Peyer's patch (tissue), 4 donors: ENCODE measurements around the gene AGBL4.

ENCODE experiments used
- CTCF ChIP-seq, 6 experiments: fragments of 450-650 bp in 4 of 6; fragments of 200-600 bp in 2 of 6; sonication (generic) in 1 of 6; IDR thresholded peaks; one replicate each; pipeline ENCODE4 v1.5.1; 2017 to 2019; ENCODE audit warnings: antibody characterized with exemption in 6 of 6, mild to moderate bottlenecking in 3 of 6, moderate library complexity in 1 of 6
- POLR2A ChIP-seq, 2 donors: fragments of 450-650 bp; IDR thresholded peaks; one replicate each; pipeline ENCODE4 v1.5.1; 2017; ENCODE audit warnings: antibody characterized with exemption in 2 of 2, mild to moderate bottlenecking in 2 of 2, moderate library complexity in 2 of 2

- TF ChIP-seq POLR2A (IDR thresholded peaks at IDR 0.05), result no peak
- no peak for TF ChIP-seq CTCF (IDR thresholded peaks at IDR 0.05)
These were observed 1082.6 kb downstream of the AGBL4 start for GRCh38 chr1:48940962-48941732.
